ENCODE results near the gene NR6A1.

The NR6A1 gene

DNA sequence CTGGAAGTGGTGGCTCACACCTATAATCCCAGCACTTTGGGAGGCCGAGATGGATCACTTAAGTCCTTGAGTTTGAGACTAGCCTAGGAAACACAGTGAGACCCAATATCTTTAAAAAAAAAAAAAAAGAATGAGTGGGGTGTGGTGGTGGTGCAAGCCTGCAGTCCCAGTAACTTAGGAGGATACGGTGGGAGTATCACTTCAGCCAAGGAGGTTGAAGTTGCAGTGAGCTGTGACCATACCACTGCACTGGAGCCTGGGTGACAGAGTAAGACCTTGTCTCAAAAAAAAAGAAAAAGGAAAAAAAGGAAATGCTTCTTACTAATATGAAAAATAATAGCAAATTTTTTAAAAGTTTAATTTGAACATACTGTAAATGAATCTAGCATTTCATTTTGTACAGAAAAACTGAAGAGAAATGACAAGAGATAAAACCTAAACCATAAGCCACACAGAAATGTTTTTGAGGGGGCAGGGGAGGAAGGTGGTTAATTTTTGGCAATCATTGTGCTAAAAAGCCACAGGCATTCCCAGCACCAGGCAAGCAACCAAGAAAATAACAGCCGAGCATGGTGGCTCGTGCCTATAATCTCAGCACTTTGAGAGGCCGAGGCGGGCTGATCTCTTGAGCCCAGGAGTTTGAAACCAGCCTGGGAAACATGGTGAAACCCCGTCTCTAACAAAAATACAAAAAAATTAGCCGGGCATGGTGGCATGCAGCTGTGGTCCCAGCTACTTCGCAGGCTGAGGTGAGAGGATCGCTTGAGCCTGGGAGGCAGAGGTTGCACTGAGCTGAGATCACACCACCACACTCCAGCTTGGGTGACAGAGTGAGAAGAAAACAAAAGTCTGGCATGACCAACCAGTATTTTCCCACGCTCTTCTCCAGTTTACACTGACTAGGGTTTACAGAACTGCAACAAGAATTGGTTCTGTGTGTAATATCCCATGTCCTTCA, 149.5 kb downstream of the NR6A1 start (continued):
- TF ChIP-seq ZNF221 (tag by site-specific recombination; IDR thresholded peaks at IDR 0.05; ENCODE audit: borderline replicate concordance) (no peak), ZNF391 (tag by site-specific recombination; IDR thresholded peaks at IDR 0.05; ENCODE audit: borderline replicate concordance, low read depth) (no peak), ZNF274 (IDR thresholded peaks at IDR 0.05; ENCODE audit: low read length) (no peak), ZNF274 (tag by site-specific recombination; IDR thresholded peaks at IDR 0.05; ENCODE audit: borderline replicate concordance) (no peak), ZEB2 (tag by site-specific recombination; IDR thresholded peaks at IDR 0.05) (no peak), ZNF747 (tag by site-specific recombination; IDR thresholded peaks at IDR 0.05) (no peak), ZNF777 (tag by site-specific recombination; IDR thresholded peaks at IDR 0.05; ENCODE audit: borderline replicate concordance) (no peak), HOXA7 (CRISPR knock-in tag; IDR thresholded peaks at IDR 0.05; ENCODE audit: borderline replicate concordance) (no peak)
- TF ChIP-seq, protein P1, sequence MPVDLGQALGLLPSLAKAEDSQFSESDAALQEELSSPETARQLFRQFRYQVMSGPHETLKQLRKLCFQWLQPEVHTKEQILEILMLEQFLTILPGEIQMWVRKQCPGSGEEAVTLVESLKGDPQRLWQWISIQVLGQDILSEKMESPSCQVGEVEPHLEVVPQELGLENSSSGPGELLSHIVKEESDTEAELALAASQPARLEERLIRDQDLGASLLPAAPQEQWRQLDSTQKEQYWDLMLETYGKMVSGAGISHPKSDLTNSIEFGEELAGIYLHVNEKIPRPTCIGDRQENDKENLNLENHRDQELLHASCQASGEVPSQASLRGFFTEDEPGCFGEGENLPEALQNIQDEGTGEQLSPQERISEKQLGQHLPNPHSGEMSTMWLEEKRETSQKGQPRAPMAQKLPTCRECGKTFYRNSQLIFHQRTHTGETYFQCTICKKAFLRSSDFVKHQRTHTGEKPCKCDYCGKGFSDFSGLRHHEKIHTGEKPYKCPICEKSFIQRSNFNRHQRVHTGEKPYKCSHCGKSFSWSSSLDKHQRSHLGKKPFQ (tag by site-specific recombination; IDR thresholded peaks at IDR 0.05): peak; percentile 71
- TF ChIP-seq, protein P2, sequence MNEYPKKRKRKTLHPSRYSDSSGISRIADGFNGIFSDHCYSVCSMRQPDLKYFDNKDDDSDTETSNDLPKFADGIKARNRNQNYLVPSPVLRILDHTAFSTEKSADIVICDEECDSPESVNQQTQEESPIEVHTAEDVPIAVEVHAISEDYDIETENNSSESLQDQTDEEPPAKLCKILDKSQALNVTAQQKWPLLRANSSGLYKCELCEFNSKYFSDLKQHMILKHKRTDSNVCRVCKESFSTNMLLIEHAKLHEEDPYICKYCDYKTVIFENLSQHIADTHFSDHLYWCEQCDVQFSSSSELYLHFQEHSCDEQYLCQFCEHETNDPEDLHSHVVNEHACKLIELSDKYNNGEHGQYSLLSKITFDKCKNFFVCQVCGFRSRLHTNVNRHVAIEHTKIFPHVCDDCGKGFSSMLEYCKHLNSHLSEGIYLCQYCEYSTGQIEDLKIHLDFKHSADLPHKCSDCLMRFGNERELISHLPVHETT (tag by site-specific recombination; IDR thresholded peaks at IDR 0.05): no peak
- TF ChIP-seq, protein P3, sequence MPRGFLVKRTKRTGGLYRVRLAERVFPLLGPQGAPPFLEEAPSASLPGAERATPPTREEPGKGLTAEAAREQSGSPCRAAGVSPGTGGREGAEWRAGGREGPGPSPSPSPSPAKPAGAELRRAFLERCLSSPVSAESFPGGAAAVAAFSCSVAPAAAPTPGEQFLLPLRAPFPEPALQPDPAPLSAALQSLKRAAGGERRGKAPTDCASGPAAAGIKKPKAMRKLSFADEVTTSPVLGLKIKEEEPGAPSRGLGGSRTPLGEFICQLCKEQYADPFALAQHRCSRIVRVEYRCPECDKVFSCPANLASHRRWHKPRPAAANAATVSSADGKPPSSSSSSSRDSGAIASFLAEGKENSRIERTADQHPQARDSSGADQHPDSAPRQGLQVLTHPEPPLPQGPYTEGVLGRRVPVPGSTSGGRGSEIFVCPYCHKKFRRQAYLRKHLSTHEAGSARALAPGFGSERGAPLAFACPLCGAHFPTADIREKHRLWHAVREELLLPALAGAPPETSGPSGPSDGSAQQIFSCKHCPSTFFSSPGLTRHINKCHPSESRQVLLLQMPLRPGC (tag by site-specific recombination; IDR thresholded peaks at IDR 0.05): no peak

DNA sequence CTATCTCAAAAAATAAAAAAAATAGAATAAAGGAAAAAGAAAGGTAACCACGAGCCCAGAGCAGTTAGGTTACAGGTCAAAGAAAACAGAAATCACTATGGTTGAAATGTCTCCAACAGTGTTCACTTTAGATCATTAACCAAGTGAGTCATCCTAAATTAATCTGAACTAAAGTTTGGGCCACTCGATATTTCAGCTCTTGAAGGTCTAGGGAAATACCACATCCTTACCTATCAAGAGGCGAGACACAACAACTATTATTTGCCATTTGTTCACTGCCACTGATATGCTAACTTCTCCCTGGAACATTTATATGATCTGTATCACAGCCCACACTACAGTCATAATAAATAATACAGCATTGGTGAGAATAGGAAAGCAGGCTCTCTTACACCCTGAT, 152.6 kb downstream of the NR6A1 start:
- POLR2A ChIA-PET: interaction anchor here (1.7 to 2.1 kb wide), 2 partner anchors 40 to 43 kb away, joined by 4 to 16 read pairs; no protein-coding TSS in a partner anchor
- TF ChIP-seq SETDB1 (IDR thresholded peaks at IDR 0.05; ENCODE audit: insufficient read length, low read length): no peak
- TF ChIP-seq, protein P4, sequence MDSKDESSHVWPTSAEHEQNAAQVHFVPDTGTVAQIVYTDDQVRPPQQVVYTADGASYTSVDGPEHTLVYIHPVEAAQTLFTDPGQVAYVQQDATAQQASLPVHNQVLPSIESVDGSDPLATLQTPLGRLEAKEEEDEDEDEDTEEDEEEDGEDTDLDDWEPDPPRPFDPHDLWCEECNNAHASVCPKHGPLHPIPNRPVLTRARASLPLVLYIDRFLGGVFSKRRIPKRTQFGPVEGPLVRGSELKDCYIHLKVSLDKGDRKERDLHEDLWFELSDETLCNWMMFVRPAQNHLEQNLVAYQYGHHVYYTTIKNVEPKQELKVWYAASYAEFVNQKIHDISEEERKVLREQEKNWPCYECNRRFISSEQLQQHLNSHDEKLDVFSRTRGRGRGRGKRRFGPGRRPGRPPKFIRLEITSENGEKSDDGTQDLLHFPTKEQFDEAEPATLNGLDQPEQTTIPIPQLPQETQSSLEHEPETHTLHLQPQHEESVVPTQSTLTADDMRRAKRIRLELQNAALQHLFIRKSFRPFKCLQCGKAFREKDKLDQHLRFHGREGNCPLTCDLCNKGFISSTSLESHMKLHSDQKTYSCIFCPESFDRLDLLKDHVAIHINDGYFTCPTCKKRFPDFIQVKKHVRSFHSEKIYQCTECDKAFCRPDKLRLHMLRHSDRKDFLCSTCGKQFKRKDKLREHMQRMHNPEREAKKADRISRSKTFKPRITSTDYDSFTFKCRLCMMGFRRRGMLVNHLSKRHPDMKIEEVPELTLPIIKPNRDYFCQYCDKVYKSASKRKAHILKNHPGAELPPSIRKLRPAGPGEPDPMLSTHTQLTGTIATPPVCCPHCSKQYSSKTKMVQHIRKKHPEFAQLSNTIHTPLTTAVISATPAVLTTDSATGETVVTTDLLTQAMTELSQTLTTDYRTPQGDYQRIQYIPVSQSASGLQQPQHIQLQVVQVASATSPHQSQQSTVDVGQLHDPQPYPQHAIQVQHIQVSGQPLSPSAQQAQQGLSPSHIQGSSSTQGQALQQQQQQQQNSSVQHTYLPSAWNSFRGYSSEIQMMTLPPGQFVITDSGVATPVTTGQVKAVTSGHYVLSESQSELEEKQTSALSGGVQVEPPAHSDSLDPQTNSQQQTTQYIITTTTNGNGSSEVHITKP (tag by site-specific recombination; IDR thresholded peaks at IDR 0.05): peak; percentile 61; the same call in 1 of the 2 replicates
- CTCF ChIA-PET: interaction anchor here (0.6 to 5.4 kb wide), 30 partner anchors 9 to 252 kb away, joined by 3 to 236 read pairs (median 10); partner anchors contain the start of gene WDR38
- no peak overlapping the region for H3K4me3 ChIP-seq (ENCODE audit: low read depth, low read length)
- H3K4me1 ChIP-seq (ENCODE audit: control insufficient read depth, insufficient read depth, low read length): peaks cover 10% of the 10 kb centered on the region
- H3K27ac ChIP-seq (ENCODE audit: extremely low read depth, low read depth, low read length): no peak overlapping the region
- H3K36me3 ChIP-seq (ENCODE audit: control insufficient read depth in 2 of 2, insufficient read depth in 1 of 2, low read length in 2 of 2): no peaks in the 10 kb centered on the region
- no peaks in the 10 kb centered on the region for H3K9me3 ChIP-seq (ENCODE audit: control insufficient read depth, insufficient read depth, low read depth, low read length)

Measured in HEK293 (cell line).